Measurements from ENCODE around the gene IKZF1. TPM values are rescaled to one million over a fixed set of nuclear protein-coding genes. Genes with fewer than 3 reads are reported as not detected.

IKZF1 gene
- total RNA-seq, 6 experiments from 2014 or later: not detected

DNA sequence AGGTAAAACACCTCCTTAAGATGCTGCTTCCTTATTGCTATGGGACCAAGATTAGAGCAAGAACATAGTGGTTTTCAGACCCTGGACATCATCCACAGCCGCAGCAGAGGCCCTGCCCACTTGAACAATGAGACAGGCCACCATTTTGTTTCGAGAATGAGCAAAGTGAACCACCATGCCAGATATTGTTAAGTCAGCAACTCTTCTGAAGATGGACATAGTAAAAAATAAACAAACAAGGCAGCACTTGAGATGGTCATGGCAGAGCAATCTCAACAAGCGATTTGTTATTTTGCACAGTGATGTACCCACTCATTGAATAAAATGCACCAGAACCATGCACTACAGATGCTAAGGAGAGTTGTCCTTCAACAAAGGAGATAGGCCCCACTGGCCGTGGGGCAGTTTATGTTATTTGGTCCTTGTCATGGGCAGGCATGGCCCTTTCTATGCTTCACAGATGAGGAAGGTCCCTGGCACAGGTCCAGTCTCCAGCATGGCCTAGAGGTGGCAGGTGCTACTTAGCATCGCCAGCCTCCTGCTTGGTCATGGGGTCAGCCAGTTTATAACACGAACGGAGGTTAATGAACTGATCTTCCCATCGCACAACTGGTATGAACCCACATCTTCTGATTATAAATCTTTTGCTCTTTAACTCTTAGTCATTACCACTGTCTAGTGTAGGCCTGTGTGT lies 44.1 kb downstream of the IKZF1 start:
- H3K27me3 Mint-ChIP-seq (ENCODE audit: insufficient read depth): peaks cover 9% of the 10 kb centered on the region
- peaks cover 8% of the 10 kb centered on the region; the same call in 1 of the 2 replicates for H3K4me1 Mint-ChIP-seq (ENCODE audit: low read depth)
- no peaks in the 10 kb centered on the region for H3K9me3 Mint-ChIP-seq
- H3K27ac Mint-ChIP-seq: no peak overlapping the region
- TF ChIP-seq, protein P1, sequence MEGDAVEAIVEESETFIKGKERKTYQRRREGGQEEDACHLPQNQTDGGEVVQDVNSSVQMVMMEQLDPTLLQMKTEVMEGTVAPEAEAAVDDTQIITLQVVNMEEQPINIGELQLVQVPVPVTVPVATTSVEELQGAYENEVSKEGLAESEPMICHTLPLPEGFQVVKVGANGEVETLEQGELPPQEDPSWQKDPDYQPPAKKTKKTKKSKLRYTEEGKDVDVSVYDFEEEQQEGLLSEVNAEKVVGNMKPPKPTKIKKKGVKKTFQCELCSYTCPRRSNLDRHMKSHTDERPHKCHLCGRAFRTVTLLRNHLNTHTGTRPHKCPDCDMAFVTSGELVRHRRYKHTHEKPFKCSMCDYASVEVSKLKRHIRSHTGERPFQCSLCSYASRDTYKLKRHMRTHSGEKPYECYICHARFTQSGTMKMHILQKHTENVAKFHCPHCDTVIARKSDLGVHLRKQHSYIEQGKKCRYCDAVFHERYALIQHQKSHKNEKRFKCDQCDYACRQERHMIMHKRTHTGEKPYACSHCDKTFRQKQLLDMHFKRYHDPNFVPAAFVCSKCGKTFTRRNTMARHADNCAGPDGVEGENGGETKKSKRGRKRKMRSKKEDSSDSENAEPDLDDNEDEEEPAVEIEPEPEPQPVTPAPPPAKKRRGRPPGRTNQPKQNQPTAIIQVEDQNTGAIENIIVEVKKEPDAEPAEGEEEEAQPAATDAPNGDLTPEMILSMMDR (IDR thresholded peaks at IDR 0.05): no peak
- no peaks in the 10 kb centered on the region for H3K36me3 Mint-ChIP-seq (ENCODE audit: low read depth)
- DNase-seq: no peak
- H3K4me3 Mint-ChIP-seq: no peak overlapping the region

DNA sequence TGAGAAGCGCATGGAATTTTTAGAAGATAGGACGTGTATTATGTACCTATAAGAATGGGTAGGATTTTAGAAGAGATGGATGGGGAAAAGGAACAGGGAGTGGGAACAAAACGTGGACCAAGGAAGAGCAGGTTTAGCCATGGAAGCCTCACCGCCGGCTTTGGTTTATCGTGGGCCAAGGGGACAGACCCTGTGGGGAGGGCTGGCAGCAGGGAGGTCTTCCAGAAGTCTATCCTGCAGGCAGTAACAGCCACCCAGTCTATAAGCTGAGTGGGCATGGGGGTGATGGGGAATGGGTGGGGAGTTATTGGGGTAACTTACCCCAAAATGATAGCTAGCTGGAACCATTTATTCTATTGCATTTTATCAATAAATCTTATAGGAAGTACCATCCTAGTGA lies 44.9 kb downstream of the IKZF1 start:
- H3K4me3 Mint-ChIP-seq: no peak overlapping the region
- no peaks in the 10 kb centered on the region for H3K36me3 Mint-ChIP-seq (ENCODE audit: low read depth)
- no peaks in the 10 kb centered on the region for H3K9me3 Mint-ChIP-seq
- H3K4me1 Mint-ChIP-seq (ENCODE audit: low read depth): peaks cover 8% of the 10 kb centered on the region; the same call in 1 of the 2 replicates
- no peak for DNase-seq
- no peak overlapping the region for H3K27ac Mint-ChIP-seq
- TF ChIP-seq, protein P1 (IDR thresholded peaks at IDR 0.05): no peak
- peaks cover 9% of the 10 kb centered on the region for H3K27me3 Mint-ChIP-seq (ENCODE audit: insufficient read depth)

DNA sequence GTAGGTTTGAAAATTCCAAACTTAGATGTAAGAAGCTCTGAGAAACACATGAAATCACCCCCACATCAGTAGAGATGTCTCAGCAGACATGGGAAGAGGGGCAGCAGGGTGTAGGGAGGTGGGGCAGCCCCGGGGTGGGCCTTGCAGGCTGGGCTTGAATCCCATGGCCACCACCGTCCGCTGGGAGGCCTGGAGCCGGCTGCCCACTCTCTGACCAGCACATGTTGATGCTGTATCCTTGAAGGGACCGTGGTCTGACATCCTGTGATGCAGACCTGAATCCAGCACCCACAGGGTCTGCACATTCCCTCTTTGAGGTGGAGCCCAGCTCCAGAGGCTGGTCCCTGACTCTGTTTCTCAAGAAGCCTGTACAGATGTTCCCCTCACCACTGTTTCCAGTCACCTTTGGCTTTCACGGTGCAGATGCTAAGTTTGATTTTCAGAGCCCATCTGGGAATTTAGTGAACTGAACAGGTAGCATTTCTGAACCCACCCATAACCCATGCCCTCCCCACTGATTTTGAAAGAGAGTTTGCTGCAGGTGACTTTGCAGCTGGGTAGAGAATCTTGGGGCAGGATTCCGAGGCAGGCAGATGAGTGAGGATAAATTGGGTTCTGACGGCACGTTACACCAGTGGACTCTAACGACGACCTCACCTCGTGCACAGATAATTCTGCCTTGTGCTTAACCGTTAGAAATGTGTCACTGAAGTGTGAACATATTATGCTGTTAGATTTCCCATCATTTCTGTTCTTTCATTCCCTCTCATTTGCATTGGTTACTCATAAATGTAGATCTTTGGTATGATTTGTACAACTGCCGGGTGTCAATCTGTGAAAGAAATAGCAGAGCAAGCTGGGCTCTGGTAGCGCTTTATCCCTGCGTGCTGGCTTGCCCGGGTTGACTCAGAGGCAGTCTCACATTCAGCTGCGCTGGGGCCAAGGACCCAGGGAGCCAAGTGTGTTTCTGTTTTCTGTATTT lies 45.7 kb downstream of the IKZF1 start:
- peaks cover 16% of the 10 kb centered on the region for H3K27me3 Mint-ChIP-seq (ENCODE audit: insufficient read depth)
- TF ChIP-seq, protein P1 (IDR thresholded peaks at IDR 0.05): no peak
- no peak overlapping the region for H3K4me3 Mint-ChIP-seq
- no peaks in the 10 kb centered on the region for H3K9me3 Mint-ChIP-seq
- H3K27ac Mint-ChIP-seq: no peak overlapping the region
- H3K4me1 Mint-ChIP-seq (ENCODE audit: low read depth): peaks cover 8% of the 10 kb centered on the region; the same call in 1 of the 2 replicates
- DNase-seq: no peak
- H3K36me3 Mint-ChIP-seq (ENCODE audit: low read depth): no peaks in the 10 kb centered on the region

DNA sequence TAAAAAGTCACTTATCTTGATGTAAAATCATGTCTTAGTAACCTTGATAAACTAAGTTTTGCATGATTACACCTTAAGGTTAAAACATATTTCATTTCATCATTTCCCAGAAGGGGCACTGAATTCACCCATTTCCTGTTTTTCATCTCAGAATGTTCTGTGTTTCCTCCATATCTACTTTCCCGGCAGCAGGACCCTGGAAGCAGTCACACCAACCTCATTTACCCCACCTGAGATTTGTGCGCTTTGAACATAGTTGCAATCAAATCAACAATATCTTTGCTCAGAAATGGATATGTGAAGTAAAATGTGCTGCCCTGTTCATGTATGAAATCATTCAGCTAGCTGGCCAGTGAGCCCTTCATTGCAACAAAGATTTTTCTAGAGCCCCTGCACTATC lies 46.8 kb downstream of the IKZF1 start:
- TF ChIP-seq, protein P1 (IDR thresholded peaks at IDR 0.05): no peak
- no peaks in the 10 kb centered on the region for H3K9me3 Mint-ChIP-seq
- no peak for DNase-seq
- H3K4me3 Mint-ChIP-seq: no peak overlapping the region
- H3K4me1 Mint-ChIP-seq (ENCODE audit: low read depth): peaks cover 7% of the 10 kb centered on the region; the same call in 1 of the 2 replicates
- peaks cover 10% of the 10 kb centered on the region for H3K27me3 Mint-ChIP-seq (ENCODE audit: insufficient read depth)
- H3K36me3 Mint-ChIP-seq (ENCODE audit: low read depth): no peaks in the 10 kb centered on the region
- H3K27ac Mint-ChIP-seq: no peak overlapping the region

DNA sequence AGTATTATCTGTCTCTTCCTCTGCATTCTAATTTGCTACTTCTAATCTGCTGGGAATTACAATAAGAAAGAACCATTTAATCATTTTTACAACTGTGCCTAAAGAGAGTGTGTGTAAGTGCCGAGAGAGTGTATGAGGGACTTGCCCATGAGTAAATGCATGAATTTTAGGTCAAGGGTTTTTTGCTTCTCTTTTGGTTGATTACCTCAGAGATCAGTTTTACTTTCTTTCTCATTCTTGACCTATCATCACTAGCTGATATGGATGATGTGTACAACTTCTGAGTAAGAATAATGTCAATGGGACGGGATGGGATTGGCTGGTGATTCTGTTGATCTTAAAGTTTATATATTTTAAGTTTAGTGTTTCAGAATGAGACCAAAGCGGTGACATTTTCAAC lies 47.8 kb downstream of the IKZF1 start:
- Mint-ChIP-seq H3K9me3 (no peaks in the 10 kb centered on the region), H3K4me1 (ENCODE audit: low read depth) (no peaks in the 10 kb centered on the region), H3K27ac (no peak overlapping the region), H3K27me3 (ENCODE audit: insufficient read depth) (peaks cover 17% of the 10 kb centered on the region), H3K4me3 (no peak overlapping the region), H3K36me3 (ENCODE audit: low read depth) (no peaks in the 10 kb centered on the region)
- DNase-seq: no peak
- TF ChIP-seq, protein P1 (IDR thresholded peaks at IDR 0.05): no peak

Measured in HFFc6 (cell line).